HL-60 (cell line): ENCODE data around the gene GRID1.

Source experiments
- CTCF ChIP-seq: IDR thresholded peaks from one replicate; pipeline ENCODE4 v1.5.1; 2011; ENCODE audit warnings: low read length, control low read depth, inconsistent platforms; ENCODE audit not compliant: insufficient read depth
- POLR2AphosphoS5 ChIP-seq: IDR thresholded peaks from 2 replicates; pipeline ENCODE4 v1.6.1; 2012; ENCODE audit warnings: low read depth

- TF ChIP-seq POLR2AphosphoS5 (no peak), CTCF (peak; percentile 80)
Measured at GRCh38 chr10:86100581-86101061, 266.0 kb downstream of the GRID1 start.
